Esophagus (tissue), 2 donors: Measurements from ENCODE around the gene PARD3. TPM values are rescaled to one million over a fixed set of nuclear protein-coding genes. Genes with fewer than 3 reads are reported as not detected.

ENCODE experiments used
- H3K27ac ChIP-seq, 2 donors: one replicate each; pipeline ENCODE4 v1.5.1; 2013; ENCODE audit warnings: low read depth in 2 of 2, mild to moderate bottlenecking in 2 of 2, inconsistent platforms in 1 of 2, low read length in 1 of 2, moderate library complexity in 1 of 2
- H3K27me3 ChIP-seq, 2 donors: one replicate each; pipeline ENCODE4 v1.6.1; 2013; ENCODE audit warnings: low read length in 2 of 2, control low read depth in 1 of 2, mild to moderate bottlenecking in 1 of 2; ENCODE audit not compliant: insufficient read depth in 2 of 2, control insufficient read depth in 1 of 2
- H3K36me3 ChIP-seq, 2 donors: one replicate each; pipeline ENCODE4 v1.6.1; 2013; ENCODE audit warnings: low read length in 1 of 2; ENCODE audit not compliant: control insufficient read depth in 2 of 2, insufficient read depth in 2 of 2
- H3K4me1 ChIP-seq, 2 donors: one replicate each; pipeline ENCODE4 v1.6.1; 2013; ENCODE audit warnings: low read length in 1 of 2; ENCODE audit not compliant: control insufficient read depth in 2 of 2, insufficient read depth in 2 of 2
- H3K4me3 ChIP-seq, 2 donors: one replicate each; pipeline ENCODE4 v1.5.1; 2013; ENCODE audit warnings: low read length in 2 of 2, mild to moderate bottlenecking in 2 of 2, low read depth in 1 of 2, moderate library complexity in 1 of 2
- H3K9me3 ChIP-seq, 2 donors: one replicate each; pipeline ENCODE4 v1.6.1; 2013; ENCODE audit warnings: mild to moderate bottlenecking in 2 of 2, low read depth in 1 of 2, low read length in 1 of 2, moderate library complexity in 1 of 2; ENCODE audit not compliant: control insufficient read depth in 2 of 2, insufficient read depth in 1 of 2
- WGBS, 2 donors: extraction: QIAGEN DNeasy Blood & Tissue Kit; methylation state at CpG; one replicate each; pipeline ENCODE4 v1.1.7; 2013; 5-methylcytosine and 5-hydroxymethylcytosine counted together
- polyA plus RNA-seq, 2 donors: library from polyadenylated mRNA; stranded (reverse); fragments of 200-250 nt; gene quantifications; one replicate each; pipeline ENCODE4 v1.2.3, GENCODE V29; 2013
- donor health status: healthy with polysubstance abuse.
- donor health status: Bipolar disorder and iron deficiency.

The PARD3 gene
- polyA plus RNA-seq, 2 donors: 40.3 to 71.3 TPM

GRCh38 chr10:34112171-34112782 is 702.8 kb downstream of the PARD3 start:
- H3K27me3 ChIP-seq: no peaks in the 10 kb centered on the region
- H3K27ac ChIP-seq: no peak overlapping the region
- peaks cover 6% of the 10 kb centered on the region in 2 donors for H3K36me3 ChIP-seq
- no peaks in the 10 kb centered on the region for H3K9me3 ChIP-seq
- 75 to 82% methylated on average over 6 of the region's 6 CpGs for WGBS, 2 donors
- no peaks in the 10 kb centered on the region for H3K4me1 ChIP-seq
- no peak overlapping the region for H3K4me3 ChIP-seq

- H3K4me1 ChIP-seq: no peaks in the 10 kb centered on the region
- no peaks in the 10 kb centered on the region for H3K27me3 ChIP-seq
- peaks cover 6% of the 10 kb centered on the region in 2 donors for H3K36me3 ChIP-seq
- H3K9me3 ChIP-seq: no peaks in the 10 kb centered on the region
- H3K27ac ChIP-seq: no peak overlapping the region
- H3K4me3 ChIP-seq: no peak overlapping the region
- WGBS, 2 donors: 95 to 97% methylated on average over 10 of the region's 10 CpGs
Measured at GRCh38 chr10:34111179-34111578, 703.9 kb downstream of the PARD3 start.

GRCh38 chr10:34109952-34110702 is 705.0 kb downstream of the PARD3 start:
- Histone ChIP-seq H3K27me3 (no peaks in the 10 kb centered on the region), H3K4me3 (no peak overlapping the region), H3K9me3 (no peaks in the 10 kb centered on the region), H3K4me1 (no peaks in the 10 kb centered on the region), H3K27ac (no peak overlapping the region), H3K36me3 (peaks cover 6% of the 10 kb centered on the region in 2 donors)
- 80 to 82% methylated on average over 20 of the region's 20 CpGs for WGBS, 2 donors

GRCh38 chr10:34109495-34109894 is 705.6 kb downstream of the PARD3 start:
- H3K4me1 ChIP-seq: peaks cover 0 to 2% of the 10 kb centered on the region in 2 donors
- no peaks in the 10 kb centered on the region for H3K9me3 ChIP-seq
- peaks cover 6% of the 10 kb centered on the region in 2 donors for H3K36me3 ChIP-seq
- no peak overlapping the region for H3K27ac ChIP-seq
- H3K4me3 ChIP-seq: no peak overlapping the region
- 73 to 80% methylated on average over 7 of the region's 7 CpGs for whole genome bisulfite sequencing, 2 donors
- no peaks in the 10 kb centered on the region for H3K27me3 ChIP-seq

- Histone ChIP-seq H3K4me1 (peaks cover 0 to 3% of the 10 kb centered on the region in 2 donors), H3K4me3 (no peak overlapping the region), H3K36me3 (peaks cover 6% of the 10 kb centered on the region in 2 donors), H3K27me3 (no peaks in the 10 kb centered on the region), H3K27ac (no peak overlapping the region), H3K9me3 (no peaks in the 10 kb centered on the region)
- WGBS, 2 donors: 88 to 91% methylated on average over 17 of the region's 17 CpGs
Measured at GRCh38 chr10:34107626-34108516, 707.2 kb downstream of the PARD3 start.

GRCh38 chr10:34106356-34106885 is 708.7 kb downstream of the PARD3 start:
- no peaks in the 10 kb centered on the region for H3K27me3 ChIP-seq
- peaks cover 6% of the 10 kb centered on the region in 2 donors for H3K4me1 ChIP-seq
- 89% methylated on average over 7 of the region's 7 CpGs for WGBS, 2 donors
- no peak overlapping the region for H3K4me3 ChIP-seq
- H3K36me3 ChIP-seq: peaks cover 5 to 6% of the 10 kb centered on the region in 2 donors
- no peaks in the 10 kb centered on the region for H3K9me3 ChIP-seq
- H3K27ac ChIP-seq: no peak overlapping the region

GRCh38 chr10:34104829-34105572 is 710.1 kb downstream of the PARD3 start:
- H3K9me3 ChIP-seq: no peaks in the 10 kb centered on the region
- no peaks in the 10 kb centered on the region for H3K27me3 ChIP-seq
- H3K27ac ChIP-seq: peak overlapping the region in 1 of 2 donors; percentile 9
- H3K4me1 ChIP-seq: peaks cover 6 to 7% of the 10 kb centered on the region in 2 donors
- H3K36me3 ChIP-seq: no peaks in the 10 kb centered on the region
- WGBS, 2 donors: 20 to 37% methylated on average over 16 of the region's 16 CpGs
- no peak overlapping the region for H3K4me3 ChIP-seq

GRCh38 chr10:34102893-34103506 is 712.1 kb downstream of the PARD3 start:
- 63 to 70% methylated on average over 9 of the region's 9 CpGs for WGBS, 2 donors
- no peaks in the 10 kb centered on the region for H3K36me3 ChIP-seq
- peaks cover 6 to 7% of the 10 kb centered on the region in 2 donors for H3K4me1 ChIP-seq
- no peaks in the 10 kb centered on the region for H3K9me3 ChIP-seq
- H3K27ac ChIP-seq: peak overlapping the region in 1 of 2 donors; percentile 6
- H3K4me3 ChIP-seq: no peak overlapping the region
- H3K27me3 ChIP-seq: no peaks in the 10 kb centered on the region
